Measurements from ENCODE around the gene WDCP.
"Not testable (repeated sequence)": the region's sequence is repeated elsewhere in the genome, so short reads cannot be mapped to it uniquely, and the experiment has no call there.

The WDCP gene

DNA sequence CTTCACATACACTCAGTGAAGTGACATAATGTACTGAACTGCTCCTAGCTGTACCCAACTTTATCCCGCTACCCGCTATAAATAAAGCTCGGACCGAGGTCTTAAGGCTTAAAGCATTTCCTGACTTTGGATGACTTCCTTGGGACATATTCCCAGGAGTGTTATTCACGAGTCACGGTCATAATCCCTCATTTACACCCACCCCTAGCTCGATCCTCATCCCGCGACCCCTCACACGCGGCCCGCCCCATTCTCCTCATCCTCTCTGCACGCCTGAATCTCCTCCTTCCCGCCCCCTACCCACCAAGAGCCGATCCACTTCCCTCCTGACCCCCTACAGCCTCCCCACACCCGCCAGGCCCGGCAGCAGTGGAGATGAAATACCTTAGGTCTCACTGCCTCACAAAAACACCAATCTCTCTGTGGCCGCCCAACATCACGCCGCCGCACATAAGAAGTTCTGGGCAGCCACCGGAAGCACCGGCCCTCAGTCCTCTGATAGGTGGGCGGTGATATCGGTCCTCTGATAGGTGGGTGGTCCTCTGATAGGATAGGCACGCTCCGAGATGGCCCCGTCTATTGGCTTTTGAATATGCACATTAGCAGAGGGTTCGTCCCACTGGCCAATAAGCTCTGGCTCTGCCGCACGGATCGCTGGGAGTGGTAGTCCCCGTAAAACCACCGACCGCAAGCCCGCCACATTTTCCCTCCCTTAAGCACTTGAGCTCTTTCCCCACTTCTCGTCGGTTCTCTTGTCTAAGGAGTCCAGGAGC is at the start of gene WDCP:
Gene WDCP, minus strand, starts transcription at position 462 of the 773 bp plus-strand sequence. CDS start 7,897 bp downstream, outside the sequence.
- DNase-seq = peak; percentile 96

DNA sequence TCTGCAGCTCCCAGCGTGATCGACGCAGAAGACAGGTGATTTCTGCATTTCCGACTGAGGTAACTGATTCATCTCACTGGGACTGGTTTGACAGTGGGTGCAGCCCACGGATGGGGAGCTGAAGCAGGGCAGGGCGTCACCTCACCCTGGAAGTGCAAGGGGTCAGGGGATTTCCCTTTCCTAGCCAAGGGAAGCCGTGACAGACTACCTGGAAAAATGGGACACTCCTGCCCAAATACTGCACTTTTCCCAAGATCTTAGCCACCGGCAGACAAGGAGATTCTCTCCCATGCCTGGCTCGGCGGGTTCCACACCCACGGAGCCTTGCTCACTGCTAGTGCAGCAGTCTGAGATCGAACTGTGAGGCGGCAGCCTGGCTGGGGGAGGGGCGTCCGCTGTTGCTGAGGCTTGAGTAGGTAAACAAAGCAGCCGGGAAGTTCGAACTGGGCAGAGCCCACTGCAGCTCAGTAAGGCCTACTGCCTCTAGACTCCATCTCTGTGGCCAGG is 48.0 kb upstream of the WDCP start:
- not testable (repeated sequence) for DNase-seq

GRCh38 chr2:24093270-24093669 is 46.1 kb upstream of the WDCP start:
- DNase-seq = not testable (repeated sequence)

DNA sequence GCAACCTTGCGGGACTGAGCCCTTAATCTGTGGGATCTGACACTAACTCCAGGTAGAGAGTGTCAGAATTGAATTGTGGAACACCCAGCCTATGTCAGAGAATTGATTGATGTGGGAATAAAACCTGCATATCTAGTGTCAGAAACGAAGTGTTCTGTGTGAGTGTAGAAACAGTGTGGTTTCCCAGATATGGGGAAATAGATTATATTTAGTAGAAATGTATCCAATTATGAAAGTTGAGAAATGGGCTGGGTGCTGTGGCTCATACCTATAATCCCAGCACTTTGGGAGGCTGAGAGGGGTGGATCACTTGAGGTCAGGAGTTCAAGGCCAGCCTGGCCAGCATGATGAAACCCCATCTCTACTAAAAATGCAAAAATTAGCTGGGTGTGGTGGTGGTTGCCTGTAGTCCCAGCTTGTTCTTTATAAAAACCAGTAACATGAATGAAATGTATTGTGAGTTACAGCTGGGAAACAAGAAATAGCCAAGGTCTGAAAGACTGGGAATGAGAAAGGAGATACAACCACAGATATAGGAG is 41.7 kb upstream of the WDCP start:
- no peak for DNase-seq

DNA sequence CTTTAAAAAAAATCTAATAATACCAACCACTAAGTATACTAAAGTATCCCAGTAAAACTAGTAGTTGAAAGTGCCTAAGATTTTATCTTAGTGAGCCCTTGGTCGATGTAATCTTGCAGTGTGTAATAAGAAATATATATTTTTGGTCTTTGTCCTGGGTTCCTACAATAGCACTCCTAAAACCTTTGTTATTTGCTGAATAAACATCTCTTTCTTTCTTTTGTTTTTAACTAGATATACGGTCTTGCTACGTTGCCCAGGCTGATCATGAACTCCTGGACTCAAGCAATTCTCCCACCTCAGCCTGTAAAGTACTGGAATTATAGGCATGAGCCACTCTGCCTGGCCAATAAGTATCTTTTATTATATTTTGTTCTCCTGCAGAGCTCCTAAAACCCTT is 39.8 kb upstream of the WDCP start:
- DNase-seq = no peak

DNA sequence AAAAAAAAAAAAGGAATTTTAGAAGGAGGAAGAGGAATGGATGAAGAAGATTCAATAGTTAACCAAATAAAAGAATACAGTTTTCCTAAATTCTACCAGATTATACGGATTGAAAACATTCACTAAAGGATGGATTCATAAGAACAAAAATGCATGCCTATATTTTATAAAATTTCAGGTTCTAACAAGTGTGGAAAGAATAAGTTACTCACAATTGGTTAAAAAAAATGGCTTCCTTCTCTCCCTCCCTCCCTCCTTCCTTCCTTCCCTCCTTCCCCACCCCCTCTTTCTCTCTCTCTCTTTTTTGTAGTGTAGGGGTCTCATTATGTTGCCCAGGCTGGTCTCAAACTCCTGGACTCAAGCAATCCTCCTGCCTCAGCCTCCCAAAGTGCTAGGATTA is 39.0 kb upstream of the WDCP start:
- no peak for DNase-seq

GRCh38 chr2:24085200-24085489 is 38.0 kb upstream of the WDCP start:
- no peak for DNase-seq

- peak; percentile 77 for DNase-seq
Observed at GRCh38 chr2:24084386-24085199, 37.4 kb upstream of the WDCP start, which contains the start of gene TP53I3. Gene TP53I3, minus strand, starts transcription at chr2:24084834. Its CDS starts 508 bp downstream, at chr2:24084326.

DNA sequence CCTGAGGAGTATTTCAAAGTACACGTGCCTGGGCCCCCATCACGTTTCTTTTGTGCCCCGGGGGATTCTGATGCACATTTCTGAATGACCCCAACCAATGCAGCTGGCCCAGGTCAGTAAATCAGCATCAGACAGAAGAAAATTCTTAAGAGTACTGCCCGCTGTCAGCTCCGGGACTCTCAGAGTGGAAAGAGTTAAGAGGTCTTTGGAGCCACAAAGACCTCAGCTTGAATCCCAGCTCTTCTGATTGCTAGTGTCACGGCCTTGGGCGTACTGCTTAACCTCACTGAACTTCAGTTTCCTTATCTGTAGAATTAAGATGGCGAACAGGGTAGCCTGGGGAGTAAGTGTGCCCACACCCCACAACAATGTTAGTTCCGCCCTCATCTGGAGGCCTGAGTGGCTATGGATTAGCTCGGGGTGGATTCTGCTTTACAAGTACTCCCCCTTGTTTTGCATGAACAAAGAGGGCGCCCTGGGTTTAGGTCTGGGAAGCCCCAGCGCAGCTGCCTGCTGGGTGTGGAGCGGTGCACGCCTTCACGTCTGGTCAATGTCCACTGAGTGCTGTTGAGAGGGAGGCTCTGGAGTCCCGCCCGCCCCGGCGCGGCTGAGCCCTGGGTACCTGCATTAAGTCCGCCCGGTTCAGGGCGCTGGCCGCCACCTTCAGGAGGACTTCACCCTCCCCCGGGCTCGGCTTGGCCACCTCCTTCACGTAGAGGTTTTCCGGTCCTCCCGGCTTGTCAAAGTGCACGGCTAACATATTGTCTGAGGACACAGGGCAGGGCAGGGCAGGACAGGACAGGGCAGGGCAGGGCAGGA is 36.6 kb upstream of the WDCP start:
- DNase-seq = peak; percentile 57

DNA sequence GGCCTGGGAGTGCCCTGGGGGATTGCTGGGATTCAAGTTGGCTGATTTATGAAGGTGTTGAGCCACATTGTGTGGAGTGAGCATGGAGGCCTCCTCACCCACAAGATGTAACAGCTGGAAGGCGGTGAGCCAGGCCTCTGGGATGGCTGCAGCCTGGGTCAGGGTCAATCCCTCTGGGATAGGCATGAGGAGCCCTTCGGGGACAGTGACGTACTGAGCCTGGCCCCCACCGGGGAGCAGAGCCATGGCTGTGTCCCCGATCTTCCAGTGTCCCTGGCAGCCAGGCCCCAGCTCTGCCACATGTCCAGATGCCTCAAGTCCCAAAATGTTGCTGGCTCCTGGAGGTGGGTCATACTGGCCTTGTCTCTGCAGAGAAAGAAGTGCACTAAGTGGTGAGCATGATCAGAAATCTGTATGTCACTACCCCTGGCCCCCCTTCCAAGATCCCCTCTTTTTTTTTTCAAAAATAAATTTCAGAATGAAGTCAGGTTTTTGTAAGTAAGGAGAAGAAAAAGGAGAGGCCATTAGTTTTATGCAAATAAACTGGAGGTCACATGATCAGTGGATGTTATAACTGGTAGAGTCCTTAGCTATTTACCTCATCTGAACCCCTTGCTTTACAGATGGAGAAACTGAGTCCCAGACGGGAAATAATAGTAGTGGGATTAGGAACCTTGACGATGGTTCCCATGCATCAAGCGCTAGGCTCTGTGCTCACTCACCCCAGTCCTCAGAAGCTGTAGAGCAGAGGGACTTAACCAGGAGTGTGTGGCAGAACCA is 35.8 kb upstream of the WDCP start:
- no peak for DNase-seq

DNA sequence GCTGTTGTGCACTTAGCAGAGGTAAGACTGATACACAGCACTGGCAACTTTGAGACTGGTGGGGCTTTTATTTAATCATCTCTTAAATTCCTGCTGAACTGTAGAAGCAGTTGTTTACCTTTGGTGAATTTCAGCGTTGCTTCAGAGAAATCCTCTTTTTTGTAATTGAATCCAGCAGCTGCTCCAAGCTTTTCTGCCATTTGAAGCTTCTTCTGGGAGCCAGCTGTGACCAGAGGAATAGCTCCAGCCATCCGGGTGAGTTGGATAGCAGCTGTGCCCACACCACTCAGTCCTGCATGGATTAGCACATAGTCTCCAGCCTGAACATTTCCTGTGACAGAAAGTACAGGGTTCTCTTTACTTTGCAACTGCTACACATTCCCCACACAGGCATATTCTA is 33.5 kb upstream of the WDCP start:
- no peak for DNase-seq

GRCh38 chr2:24077879-24078278 is 30.7 kb upstream of the WDCP start:
- no peak for DNase-seq

DNA sequence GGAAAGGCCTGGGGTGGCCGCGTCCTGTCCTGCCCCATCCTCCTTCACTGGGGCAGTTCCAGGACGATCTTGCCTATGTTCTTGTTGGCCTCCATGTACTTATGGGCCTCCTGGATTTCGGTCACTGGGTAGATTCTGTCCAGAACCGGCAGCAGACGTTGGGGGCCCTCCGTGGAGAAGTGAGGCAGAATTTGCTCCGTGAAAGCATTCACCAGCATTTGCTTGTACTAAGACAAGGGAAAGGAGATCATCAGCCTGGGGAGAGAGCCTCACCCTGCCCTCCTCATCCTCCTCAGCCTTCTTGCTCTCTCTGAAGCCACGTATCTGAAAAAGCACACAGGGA is 30.3 kb upstream of the WDCP start:
- no peak for DNase-seq

DNA sequence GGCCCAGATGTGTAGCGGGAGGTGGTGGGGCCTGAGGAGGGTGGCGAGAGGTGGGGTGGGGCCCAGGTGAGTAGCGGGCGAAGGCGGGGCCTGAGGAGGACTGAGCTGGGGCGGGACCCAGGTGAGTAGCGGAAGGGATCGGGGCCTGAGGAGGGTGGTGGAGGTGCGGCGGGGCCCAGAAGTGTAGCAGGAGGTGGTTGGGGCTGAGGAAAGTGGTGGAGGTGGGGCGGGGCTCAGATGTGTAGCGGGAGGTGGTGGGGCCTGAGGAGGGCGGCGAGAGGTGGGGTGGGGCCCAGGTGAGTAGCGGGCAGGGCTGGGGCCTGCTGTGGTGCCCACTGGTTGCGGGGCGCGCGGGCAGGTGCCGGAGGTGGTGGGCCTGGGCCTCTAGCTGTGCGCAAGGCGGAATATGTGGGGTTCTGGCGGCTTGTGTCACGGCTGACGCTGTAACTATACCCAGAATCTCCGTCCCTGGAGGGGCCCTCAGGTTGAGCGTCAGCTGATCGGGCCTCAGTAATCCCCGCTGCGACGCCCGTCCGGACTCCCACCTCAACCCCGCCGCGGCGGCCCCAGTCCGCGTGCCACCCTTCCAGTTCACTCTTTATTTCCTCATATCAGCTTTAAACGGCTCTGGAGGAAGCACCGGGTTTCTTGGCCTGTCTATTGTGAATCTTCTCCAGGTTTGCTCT is 29.8 kb upstream of the WDCP start:
- DNase-seq = no peak

- DNase-seq = peak; percentile 100
Observed at GRCh38 chr2:24075915-24076848, 29.0 kb upstream of the WDCP start, which contains the start of gene SF3B6. Gene SF3B6, minus strand, starts transcription at chr2:24076326. Its CDS starts 97 bp downstream, at chr2:24076229.

DNA sequence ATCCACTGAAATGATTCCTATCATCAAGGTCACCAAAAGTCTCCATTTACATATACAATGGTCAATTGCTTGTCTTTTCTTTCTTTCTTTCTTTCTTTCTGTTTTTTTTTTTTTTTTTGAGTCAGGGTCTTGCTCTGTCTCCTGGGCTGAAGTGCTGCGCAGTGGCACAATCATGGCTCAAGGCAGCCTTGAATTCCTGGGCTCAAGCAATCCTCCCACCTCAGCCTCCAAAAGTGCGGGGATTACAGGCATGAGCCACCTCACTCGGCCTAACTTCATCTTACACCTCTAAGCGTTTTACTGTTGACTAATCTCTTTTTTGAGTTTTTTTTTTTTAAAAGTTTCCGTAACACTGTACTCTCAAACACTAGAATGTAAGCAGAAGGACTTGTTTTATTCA is 28.1 kb upstream of the WDCP start:
- no peak for DNase-seq

DNA sequence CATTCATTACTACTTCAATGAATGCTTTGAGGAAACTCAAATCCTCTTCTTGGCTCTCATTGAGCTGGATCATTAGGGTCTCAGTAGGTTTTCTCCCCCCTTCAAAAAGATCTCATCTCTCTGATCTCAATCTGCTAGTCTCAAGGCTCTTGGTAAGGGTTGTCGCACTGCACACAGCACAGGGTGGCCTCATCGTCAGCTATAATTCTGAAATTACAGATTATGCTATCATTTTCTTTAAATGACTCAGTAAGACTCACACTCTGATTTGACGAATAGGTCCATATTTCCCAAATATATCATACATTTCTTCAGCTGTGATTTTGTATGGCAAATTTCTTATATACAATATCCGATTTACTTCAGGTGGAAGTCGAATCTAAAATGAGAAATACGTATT is 26.6 kb upstream of the WDCP start:
- DNase-seq = no peak

- no peak for DNase-seq
Observed at GRCh38 chr2:24072259-24072658, 25.1 kb upstream of the WDCP start.

DNA sequence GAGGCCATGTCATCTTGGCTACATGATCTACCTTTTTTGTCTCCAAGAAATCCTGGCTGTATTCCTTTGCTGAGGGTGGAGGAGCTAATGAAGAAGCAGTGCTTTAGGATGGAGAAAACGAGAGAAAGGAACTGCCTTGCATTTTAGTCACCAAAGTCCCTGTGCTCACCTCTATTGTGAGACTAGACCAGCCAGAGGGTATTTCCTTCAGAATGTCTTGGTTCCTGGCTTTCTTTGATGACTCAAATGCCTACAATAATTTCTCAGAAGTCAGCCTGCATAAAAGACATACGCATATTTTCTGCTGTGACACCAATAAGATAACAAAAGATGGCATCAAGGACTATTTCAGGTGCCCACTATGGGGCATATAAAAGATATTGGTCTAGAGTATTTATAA is 18.1 kb upstream of the WDCP start:
- DNase-seq = no peak

GRCh38 chr2:24058564-24059271 is 11.5 kb upstream of the WDCP start:
- DNase-seq = no peak

Data from CD4-positive, alpha-beta T cell treated with Interleukin-21 for 1 hour (primary cell).